ENCODE measurements around the gene COL4A3. TPM values are rescaled to one million over a fixed set of nuclear protein-coding genes. Genes with fewer than 3 reads are reported as not detected.

COL4A3 gene
- total and polyA plus RNA-seq, 9 of the 15 experiments (the other 6 are each of a cell fraction or from before 2014, with no cell fraction given): not detected

DNA sequence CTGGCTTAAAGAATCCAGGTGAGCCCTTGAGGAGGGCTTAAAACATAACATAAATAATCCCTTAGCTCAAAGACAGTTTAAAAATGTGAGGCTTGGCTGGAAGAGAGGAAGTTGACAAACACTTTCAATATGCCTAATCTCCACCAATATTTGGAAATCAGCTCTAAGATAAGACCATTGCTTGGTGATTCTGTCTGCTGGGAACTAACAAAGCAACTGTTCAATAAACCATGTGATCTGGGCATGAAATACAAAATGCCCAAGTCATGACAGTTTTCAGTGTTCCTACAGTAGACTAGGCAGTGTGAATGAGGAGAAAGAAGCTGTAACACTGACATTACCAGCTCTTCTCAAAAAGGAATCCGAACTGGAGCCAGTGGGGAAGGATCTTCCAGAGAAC, 171.3 kb downstream of the COL4A3 start (continued):
- TF ChIP-seq AFF1 (IDR thresholded peaks at IDR 0.05; ENCODE audit: low read depth in 1 of 2, partially characterized antibody in 2 of 2) (no peak), POLR2AphosphoS2 (IDR thresholded peaks at IDR 0.05; ENCODE audit: low read length) (no peak), NR4A1 (CRISPR knock-in tag; IDR thresholded peaks at IDR 0.05) (no peak), NR4A1 (tag; IDR thresholded peaks at IDR 0.05) (no peak), FOXK1 (CRISPR knock-in tag; IDR thresholded peaks at IDR 0.05; ENCODE audit: borderline replicate concordance) (no peak), MTF1 (CRISPR knock-in tag; IDR thresholded peaks at IDR 0.05; ENCODE audit: borderline replicate concordance) (no peak), BCOR (IDR thresholded peaks at IDR 0.05) (no peak), CBX2 (IDR thresholded peaks at IDR 0.05; ENCODE audit: insufficient read depth, low read length, poor library complexity, severe bottlenecking) (no peak), ZZZ3 (IDR thresholded peaks at IDR 0.05) (no peak)

All from K562 (cell line).